Stimulated activated CD4-positive, alpha-beta T cell treated with anti-CD3 and anti-CD28 coated beads, Interleukin-4, amount 100 ng/mL, for 4 hours (primary cell): ENCODE measurements around the gene OR13J1.

Source experiments
- DNase-seq, 2 experiments: peaks; one replicate each; pipeline ENCODE4 v3.0.0-alpha.2; 2020

The OR13J1 gene

DNA sequence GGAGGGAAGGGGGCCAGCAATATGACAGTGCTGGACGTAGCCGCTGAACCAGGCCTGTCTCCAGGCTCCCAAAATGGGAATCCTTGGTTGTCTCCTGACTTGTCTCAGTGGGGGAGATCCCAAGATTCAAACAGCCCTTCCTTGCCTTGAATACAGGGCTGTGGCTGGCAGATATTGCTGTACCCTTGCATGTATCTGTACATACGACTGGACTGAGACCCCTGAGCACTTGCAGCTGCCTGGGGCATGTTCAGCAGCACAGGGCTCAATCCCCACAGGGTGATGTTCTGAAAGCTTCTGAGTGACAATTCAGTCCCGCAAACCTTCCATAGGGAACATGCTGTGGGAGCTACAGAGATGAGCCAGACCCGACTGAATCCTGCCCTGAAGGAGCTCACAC, 13.3 kb downstream of the OR13J1 start:
- DNase-seq, result no peak

DNA sequence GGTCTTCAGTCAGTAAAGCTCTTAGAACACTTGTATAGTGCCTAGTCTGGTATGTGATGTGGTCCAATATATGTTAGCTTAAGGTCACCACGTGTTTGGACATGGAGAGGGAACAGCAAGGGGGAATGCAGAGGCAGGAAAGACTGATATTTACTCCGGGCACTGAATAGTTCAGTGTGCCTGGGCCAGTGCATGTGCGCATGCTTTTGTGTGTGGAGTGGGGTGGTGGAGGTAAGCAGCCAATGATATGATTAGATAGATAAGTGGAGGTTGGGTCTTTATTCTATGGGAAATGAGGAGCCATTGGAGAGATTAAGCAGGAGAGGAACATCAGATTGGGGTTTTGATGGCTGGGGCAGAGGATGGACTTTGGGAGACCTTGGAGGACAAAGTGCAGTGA, 14.0 kb downstream of the OR13J1 start:
- DNase-seq, result no peak

DNA sequence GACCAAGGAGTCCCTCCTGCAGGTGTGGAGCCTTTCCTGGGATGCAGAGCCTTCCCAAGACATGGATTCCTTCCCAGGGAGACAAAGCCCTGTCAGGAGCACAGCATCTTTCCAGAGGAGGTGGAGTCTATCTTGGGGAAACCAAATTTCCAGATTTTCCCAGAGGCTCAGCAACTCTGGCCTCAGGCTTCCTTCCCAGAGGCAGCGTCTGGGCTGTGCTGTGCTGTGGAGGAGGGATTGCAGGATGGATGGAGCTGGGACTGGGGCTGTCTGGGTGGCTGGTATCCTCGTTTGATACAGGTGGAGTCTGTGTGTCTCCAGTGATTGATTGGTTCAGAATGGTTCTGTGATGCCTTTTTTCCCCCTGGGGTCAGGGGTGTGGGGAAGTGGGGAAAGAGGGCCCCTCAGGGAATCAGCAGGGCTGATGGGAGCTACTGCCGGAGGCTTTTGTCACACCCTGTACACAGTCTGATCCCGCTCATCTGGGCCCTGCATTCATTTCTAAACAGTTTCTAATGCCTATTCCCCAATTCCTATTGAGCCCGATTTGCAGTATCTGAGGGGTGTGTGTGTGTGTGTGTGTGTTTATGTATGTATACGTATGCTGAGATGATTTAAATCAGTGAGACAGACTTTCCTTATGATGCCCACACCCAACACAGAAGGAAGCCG, 16.0 kb downstream of the OR13J1 start:
- DNase-seq, result no peak

DNA sequence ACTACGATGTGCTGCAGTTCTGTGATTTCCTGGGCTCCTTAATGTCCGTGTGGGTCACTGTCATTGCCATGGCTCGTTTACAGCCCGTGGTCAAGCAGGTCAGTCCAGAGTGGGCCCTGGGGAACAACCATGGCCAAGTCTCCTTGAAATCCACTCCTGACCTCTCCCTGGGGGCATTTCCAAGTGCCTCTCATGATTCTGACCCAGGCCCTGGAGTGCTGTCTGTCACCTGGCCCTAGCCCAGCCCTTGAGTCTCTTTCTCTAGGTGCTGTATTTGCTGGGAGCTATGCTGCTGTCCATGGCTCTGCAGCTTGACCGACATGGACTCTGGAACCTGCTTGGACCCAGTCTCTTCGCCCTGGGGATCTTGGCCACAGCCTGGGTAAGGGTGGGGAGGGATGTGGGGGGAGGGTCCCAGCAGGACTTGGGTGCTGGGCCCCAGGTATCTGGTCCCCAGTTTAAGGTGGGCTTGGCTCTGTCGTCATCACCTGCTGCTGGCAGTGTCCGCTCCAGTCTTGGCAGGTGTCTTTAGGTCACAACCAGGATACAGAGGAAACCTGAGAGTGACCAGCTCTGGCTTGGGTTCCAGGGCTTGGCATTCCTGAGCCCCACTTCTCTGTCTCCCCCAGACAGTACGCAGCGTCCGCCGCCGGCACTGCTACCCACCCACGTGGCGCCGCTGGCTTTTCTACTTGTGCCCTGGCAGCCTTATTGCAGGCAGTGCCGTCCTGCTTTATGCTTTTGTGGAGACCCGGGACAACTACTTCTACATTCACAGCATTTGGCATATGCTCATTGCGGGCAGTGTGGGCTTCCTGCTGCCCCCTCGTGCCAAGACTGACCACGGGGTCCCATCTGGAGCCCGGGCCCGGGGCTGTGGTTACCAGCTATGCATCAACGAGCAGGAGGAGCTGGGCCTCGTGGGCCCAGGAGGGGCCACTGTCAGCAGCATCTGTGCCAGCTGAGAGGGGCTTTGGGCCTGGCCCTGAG, 17.0 kb downstream of the OR13J1 start:
- DNase-seq, result no peak

DNA sequence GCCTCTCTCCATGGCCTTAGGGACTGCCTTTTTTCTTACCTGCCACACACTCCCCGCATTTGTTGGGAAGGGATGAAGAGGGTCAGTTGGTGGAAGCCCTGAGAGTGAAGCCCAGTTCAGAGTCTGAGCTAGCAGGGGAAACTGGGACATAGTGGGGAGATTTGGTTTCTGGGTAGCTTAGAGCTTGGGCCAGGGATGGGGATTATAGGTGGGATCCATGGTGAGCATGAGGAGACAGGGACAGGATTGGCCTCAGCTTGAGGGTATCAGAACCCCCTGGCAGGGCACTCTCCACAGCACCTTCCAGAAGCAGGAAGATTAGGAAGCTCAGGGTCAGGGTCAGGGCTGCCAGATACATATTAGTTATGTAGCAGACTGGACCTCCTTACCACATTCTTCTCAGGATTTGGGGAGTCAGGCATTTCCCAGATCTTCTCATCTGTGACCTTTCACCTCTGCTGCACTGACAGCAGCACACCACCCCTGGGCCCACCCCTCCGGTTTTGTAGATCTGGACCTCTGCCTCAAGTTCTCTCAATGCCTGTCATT, 17.9 kb downstream of the OR13J1 start:
- no peak for DNase-seq

DNA sequence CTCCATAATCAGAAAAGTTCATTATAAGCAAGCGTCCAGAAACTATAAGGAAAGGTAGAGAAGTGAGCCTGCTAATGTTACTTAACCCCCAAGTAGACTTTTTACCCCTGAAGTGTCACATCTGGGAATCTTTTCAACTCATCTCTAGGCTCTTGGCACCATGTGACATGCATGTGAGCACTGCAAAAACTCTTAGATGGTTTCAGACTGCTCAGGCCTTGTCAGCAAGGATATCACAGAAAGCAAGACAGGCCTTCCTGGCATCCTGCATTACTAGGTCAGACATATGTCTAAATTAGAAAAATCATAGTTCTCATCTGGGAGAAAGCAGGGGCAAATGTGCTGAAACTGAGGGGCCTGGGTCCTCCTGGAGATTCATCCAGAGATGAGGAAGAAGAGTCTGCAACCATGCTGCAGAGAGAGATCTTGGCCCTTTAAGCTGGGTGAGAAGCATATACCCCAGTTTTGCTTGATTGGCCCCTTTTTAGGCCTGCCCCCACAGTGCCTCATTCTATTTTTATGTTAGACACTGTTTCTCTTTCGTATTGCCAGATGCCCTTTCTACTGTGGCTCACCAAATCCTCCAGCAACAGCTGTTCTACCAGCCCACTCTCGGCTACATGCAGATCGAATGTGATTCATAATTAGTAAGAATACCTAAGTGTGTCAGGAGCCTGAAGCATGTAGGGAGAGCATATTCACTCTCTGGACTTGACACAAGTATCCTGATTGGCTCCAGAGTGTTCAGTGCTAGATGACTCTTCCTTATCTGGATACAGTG, 22.2 kb downstream of the OR13J1 start:
- no peak for DNase-seq

DNA sequence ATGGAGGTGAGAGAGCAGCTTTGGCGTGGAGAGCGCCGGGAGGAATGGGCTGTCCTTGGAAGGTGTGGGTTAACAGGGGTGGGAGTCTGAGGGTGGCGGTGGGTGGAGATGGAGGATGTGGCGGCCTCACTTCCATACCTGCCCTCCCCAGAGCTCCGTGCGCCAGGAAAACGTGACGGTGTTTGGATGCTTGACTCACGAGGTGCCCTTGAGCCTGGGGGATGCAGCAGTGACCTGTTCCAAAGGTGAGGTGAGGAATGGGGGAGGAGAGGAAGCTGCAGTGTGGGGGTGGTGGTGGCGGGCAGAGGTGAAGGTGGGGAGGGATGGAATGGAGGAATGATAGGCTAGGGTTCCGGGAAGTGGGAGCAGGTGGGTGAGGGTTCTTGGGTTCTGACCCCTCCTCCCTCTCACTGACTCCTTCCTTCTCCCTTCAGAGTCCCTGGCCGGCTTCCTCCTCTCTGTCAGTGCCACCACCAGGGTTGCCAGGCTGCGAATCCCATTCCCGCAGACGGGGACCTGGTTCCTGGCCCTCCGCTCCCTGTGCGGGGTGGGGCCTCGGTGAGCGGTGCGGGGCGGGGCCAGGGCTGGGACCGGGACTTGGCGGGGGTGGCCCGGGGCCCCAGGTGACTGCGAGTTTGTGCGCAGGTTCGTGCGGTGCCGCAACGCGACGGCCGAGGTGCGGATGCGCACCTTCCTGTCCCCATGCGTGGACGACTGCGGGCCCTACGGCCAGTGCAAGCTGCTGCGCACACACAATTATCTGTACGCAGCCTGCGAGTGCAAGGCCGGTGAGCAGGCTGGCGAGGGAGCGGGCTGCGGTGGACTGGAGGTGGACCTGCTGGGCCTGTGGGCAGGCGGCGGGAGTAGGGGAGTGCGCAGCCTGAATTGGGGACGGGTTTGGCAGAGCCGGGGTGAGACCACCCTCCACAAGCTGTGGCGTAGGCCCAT, 24.1 kb downstream of the OR13J1 start:
- no peak for DNase-seq

DNA sequence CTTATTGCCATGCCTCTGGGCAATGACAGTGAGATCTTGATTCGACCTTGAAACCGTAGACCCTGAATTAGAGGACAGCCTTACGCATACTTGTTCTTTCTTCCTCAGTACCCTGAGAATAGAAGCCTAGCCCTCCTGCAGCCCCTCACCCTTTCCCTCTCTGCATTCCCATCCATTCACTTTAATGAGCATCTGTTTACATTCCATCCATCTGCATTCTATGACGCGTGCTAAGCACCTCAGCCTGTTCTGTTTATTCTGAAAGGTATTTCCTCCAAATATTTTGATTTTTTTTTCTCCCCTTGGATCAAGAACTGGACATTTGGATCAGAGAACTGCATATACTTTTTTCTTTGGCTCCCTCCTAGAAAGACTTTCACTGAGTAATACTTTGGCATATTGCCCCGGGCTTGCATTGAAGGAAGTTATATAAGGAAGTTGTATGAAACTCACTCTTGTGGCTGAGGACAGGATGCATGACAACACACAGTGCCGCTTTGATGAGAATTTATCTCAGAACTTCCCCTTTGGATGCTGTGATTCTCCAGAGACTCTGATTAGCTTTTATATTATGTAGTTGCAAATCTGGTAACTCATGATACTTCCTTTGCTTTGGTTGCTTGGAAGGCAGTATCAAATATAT, 25.5 kb downstream of the OR13J1 start:
- no peak for DNase-seq

DNA sequence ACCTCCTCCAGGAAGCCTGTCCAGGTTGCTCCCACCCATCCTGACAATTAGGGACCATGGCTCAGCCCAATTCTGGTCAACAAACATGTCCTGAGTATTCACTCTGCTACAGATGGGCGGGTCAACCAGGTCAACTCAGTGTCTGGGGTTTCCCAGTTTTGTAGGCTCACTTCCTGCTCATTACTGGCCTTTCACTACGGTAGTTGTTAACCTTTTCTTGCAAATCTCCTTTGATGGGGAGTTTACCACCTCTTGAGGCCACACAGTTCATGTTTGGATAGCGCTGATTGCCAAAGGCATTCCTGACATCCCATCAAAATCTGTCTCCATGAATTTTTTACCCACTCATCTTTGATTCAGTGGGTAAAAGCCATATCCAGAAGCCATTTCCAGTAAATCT, 27.4 kb downstream of the OR13J1 start:
- DNase-seq, result no peak

DNA sequence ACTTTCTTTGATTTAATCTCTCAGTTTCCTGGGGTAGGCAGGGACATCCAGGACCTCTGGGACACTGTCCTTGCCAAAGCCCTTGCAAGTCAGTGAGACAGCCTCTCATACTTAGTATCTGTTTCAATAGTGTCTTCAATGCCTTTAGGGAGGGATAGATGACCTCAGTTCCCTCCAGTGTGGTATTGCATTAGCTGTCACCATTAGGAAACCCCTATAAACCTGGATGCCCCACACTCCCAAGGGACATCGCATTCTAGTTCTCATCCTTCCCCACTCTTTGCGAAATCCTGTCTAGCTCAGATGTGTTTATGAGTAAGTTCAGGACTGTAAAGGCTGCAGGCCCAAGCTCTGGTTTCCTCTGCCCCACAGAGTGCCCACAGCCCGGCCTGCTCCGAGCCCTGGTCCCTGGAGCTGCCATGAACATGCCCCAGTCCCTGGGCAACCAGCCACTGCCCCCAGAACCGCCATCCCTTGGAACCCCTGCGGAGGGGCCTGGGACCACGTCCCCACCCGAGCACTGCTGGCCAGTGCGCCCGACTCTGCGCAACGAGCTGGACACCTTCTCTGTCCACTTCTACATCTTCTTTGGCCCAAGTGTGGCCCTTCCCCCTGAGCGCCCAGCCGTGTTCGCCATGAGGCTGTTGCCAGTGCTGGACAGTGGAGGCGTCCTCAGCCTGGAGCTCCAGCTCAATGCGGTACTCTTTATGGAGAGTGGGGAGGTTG, 28.0 kb downstream of the OR13J1 start:
- no peak for DNase-seq

DNA sequence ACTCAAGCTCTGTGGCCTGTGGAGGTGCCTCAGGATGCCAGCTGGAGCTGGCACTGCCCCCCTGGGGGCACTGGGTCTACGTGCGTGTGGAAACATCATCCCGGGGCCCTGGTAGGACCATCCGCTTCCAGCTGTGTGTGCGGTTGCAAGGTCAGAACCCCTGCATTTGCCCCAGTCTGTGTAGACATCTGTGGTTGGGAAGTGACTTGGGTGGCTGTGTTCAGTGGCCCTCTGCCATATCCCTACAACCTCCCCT, 28.6 kb downstream of the OR13J1 start:
- no peak for DNase-seq

DNA sequence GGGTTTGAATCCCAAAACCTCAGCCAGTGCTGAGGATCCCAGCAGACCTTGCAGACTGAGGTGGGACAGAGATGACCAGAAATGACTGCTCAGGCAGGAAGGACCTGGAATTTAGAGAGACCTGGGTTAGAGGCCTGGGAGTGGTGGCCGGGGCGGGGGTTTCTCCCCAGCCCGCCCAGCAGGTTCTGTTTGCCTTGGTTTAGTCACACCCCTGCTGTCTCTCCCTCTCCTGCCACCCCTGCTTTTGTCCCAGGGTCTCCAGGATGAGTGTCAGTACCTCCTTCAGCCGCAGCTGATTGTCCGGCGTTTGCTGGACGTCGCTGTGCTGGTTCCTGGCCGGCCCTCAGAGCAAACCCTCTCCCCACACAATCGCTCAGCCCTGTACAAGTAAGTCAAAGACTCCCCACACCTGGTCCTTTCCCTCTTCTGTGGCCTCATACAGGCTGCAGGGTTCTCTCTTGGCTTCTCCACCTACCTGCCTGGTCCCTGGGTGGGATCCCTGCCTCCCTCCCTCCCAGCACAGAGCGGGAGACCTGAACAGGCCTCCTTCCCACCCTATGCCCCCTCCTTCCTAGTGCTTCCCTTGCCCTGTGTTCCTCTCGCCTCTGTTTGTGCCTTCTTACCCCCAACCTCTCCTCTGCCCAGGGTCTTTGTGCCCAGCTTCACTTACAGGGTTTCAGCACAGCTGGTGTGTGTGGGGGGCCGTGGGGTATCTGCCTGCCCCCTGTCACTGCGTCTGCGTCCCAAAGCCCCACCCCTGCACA, 29.1 kb downstream of the OR13J1 start:
- no peak for DNase-seq

DNA sequence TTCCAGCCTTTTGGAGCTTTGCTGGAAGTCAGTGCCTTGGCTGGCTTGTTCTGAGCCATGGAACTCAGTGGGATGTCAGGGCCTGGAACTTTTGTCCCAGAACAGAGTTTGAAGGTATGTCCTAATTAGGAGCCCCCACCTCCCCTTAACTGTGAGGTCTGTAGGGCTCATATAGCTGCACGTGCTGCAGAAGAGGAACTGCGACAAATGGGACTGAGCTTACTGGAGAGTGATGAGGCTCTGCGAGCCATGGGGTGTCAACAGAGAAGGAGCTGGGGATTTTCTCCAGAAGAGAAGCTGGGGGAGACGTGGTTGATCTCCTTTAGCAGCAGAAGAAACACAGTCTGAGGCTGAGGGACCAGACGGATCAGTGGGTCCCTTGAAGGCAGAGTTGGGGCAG, 30.3 kb downstream of the OR13J1 start:
- DNase-seq, result no peak

DNA sequence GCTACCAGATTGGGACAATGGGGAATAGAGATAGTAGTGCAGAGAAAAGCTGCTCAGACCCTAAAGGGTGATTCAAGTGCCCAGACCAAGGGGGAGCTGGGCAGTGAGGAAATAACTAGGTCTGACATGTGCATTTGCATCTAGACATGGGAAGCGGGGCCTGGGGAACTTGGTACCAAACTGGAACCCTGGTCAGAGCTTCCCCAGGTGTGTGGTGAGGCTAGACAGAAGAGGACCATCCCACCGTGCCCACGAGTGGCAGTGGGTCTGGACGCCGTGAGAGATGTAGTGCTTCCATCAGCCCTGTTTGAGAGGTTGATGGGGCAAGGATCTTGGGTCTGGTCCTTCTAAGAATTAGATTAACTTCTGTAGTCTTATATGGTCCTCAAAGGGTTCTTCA, 33.6 kb downstream of the OR13J1 start:
- DNase-seq, result no peak

DNA sequence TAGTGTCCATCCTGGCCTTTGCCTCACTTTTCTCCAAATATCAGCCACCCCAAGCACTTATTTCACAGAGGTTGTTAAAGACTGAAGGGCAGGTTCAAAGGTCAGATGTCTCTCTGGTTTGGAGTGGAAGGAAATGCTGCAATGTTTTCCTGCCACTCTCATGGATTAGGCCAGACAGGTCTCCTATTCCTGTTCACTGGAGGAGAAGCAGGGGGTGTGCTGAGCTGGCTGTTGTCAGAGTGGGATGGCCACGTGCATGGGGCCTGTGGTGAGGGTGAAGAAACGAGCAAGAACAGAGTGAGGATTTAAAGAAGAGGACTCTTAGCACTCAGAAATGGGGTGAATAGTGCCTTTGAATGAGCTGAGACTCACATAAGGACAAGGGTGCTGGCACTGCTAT, 34.4 kb downstream of the OR13J1 start:
- DNase-seq, result no peak

DNA sequence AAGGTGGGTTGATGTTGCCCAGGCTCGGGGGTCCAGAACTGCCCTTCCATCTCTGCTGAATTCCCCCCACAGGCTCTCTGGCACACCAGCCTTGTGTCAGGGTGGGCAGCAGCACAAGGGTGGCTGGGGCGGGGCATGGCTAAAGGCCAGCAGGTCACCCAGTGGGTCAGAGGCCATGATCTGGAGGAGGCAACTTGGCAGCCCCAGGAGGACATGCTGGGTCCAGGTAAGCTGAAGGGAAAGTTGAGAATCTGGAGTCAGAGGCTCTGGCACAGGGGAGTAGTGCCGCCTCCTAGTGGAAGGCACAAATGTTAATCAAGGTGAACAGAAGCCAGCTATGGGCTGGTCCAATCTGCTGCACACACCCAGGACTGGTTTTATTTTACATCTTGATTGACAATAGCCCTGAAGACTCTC, 35.0 kb downstream of the OR13J1 start:
- no peak for DNase-seq

DNA sequence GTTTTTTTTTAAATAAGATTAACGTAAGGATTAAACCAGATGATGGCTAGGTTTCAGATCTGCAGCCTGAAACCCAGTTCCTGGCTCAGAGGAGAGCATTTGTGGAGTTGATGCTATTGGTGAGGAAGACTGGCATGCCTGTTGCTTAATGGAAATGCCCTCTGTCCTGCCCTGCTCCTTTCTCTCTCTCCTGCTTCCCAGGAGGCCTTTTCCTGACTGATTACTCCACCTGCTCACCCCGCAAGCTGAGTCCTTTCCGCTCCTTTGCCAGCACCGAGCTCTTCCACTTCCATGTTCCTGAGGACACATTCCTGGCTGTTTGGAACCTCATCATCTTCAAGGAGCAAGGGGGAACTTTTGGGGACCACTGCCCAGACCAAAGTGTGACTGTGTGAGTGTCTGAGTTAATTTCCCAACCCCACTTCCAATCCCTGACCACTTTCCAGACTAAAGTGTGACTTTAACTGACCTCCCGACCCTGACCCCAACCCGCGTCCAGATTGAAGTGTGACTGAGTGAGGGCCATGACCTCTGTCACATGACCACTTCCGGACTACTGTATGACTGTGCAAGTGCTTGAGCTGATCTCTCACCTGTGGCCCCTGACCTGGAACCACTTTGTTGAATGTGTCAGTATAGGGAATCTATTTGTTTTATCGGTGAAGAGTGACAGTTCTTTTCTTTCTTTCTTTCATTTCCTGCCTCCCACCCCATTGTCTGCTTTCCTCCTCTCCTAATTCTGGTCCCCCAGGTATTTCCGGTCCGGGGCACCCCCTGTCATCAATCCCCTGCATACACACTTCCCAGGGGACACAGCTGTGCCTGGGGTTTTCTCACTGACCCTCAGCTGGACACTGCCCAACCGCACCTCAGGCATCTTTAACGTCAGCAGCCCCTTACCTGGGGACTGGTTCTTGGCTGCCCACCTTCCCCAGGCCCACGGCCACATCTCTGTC, 35.7 kb downstream of the OR13J1 start:
- no peak for DNase-seq

DNA sequence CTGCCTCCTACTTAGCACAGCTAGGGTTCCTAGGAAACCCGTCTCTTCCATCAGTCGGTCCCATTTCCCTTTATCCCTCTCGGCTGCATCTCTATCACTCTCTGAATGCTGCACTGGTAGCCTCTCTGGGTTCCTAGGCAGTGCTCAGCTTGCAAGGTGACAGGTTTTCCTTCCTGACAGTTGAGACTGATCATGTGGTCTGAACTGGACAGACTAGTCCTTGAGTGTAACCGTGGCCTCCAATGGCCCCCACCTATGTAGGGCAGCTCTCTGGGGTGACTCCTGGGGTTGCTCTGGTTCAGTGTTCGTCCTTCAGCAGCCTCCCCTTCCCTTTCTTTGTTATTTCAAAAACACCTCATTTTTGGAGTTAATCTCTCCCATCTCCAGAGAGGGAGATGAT, 37.4 kb downstream of the OR13J1 start:
- DNase-seq, result no peak

DNA sequence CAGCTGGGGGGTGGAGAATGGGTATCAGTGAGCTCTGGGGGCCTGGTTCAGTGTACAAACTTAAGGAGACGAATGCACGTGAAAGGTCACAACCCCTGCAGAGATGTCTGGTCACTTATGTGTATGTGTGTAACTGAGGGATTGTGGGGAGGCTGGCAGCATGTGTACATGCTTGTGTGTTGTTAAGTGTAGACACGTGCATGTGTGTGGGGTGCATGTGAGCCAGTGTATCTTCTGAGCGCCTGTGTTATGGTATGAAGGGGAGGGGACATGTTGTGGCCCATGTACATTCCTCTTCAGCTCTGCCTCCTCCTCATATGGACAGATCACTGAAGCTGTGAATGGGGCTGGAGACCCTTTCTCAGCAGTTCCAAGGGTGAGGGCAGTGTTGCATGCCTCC, 39.2 kb downstream of the OR13J1 start:
- no peak for DNase-seq
